ENCODE data around the gene IFT43. TPM values are rescaled to one million over a fixed set of nuclear protein-coding genes. Genes with fewer than 3 reads are reported as not detected.

IFT43 gene
- total RNA-seq, 1 experiment from 2014 or later: 18.6 TPM

- Mint-ChIP-seq H3K27me3 (ENCODE audit: low read depth) (no peaks in the 10 kb centered on the region), H3K4me3 (no peak overlapping the region), H3K27ac (no peak overlapping the region), H3K36me3 (ENCODE audit: insufficient read depth in 1 of 3, low read depth in 3 of 3) (no peaks in the 10 kb centered on the region), H3K4me1 (peaks cover 5 to 7% of the 10 kb centered on the region in 2 experiments), H3K9me3 (no peaks in the 10 kb centered on the region)
- Histone ChIP-seq H2BK5ac (ENCODE audit: insufficient read length, low read length) (no peak overlapping the region), H2AFZ (ENCODE audit: low read length) (no peak overlapping the region), H2BK12ac (ENCODE audit: insufficient read length, low read depth, low read length) (no peak overlapping the region), H3K4ac (ENCODE audit: low read depth, low read length) (no peak overlapping the region), H2BK20ac (ENCODE audit: low read depth, low read length, poor library complexity, severe bottlenecking) (no peak overlapping the region), H3K79me2 (ENCODE audit: insufficient read depth, low read length) (no peaks in the 10 kb centered on the region; the same call in 1 of the 2 replicates), H3K27me3 (ENCODE audit: insufficient read depth, low read length) (no peaks in the 10 kb centered on the region), H4K20me1 (ENCODE audit: control insufficient read depth, insufficient read depth, insufficient read length) (no peaks in the 10 kb centered on the region), H3K9me3 (ENCODE audit: control insufficient read depth, low read depth, low read length) (no peaks in the 10 kb centered on the region), H3K23ac (ENCODE audit: insufficient read length, low read depth, low read length) (no peak overlapping the region), H3K56ac (ENCODE audit: insufficient read length, low read depth, low read length) (no peak overlapping the region), H2BK15ac (ENCODE audit: low read depth, low read length) (no peak overlapping the region), H4K8ac (replicated peaks; ENCODE audit: insufficient read length, low read depth, low read length) (no peak overlapping the region), H3T11ph (ENCODE audit: low read length) (no peak overlapping the region), H3K27ac (ENCODE audit: insufficient read length, low read depth, low read length) (no peak overlapping the region), H3K9ac (ENCODE audit: extremely low read depth, insufficient read length, low read length) (no peak overlapping the region), H3K79me1 (ENCODE audit: insufficient read depth, low read depth, low read length, poor library complexity, severe bottlenecking) (no peaks in the 10 kb centered on the region), H4K91ac (ENCODE audit: insufficient read length, low read depth, low read length) (no peak overlapping the region), H2BK120ac (ENCODE audit: low read depth, low read length, poor library complexity, severe bottlenecking) (no peak overlapping the region), H3K14ac (ENCODE audit: insufficient read depth, low read length) (no peak overlapping the region), H4K5ac (ENCODE audit: insufficient read length, low read depth, low read length) (no peak overlapping the region), H3K18ac (ENCODE audit: insufficient read length, low read depth, low read length) (no peak overlapping the region), H3K4me1 (ENCODE audit: insufficient read depth, low read length) (no peaks in the 10 kb centered on the region), H3K23me2 (ENCODE audit: insufficient read length, low read depth, low read length, poor library complexity, severe bottlenecking) (no peaks in the 10 kb centered on the region), H2AK5ac (ENCODE audit: insufficient read length, low read length) (no peak overlapping the region), H3K4me2 (ENCODE audit: insufficient read depth, insufficient read length, low read length) (no peak overlapping the region)
- no CpG with 5 or more reads among the region's 3 CpGs for WGBS (ENCODE audit: extremely low coverage, insufficient read length, low lambda C conversion rate)
- no peak for TF ChIP-seq CTCF (conservative IDR thresholded peaks at IDR 0.05)
- no peak for DNase-seq
Measured at GRCh38 chr14:75961662-75962061, 23.9 kb upstream of the IFT43 start.
